ENCODE results near the gene CFAP251. TPM values are rescaled to one million over a fixed set of nuclear protein-coding genes. Genes with fewer than 3 reads are reported as not detected.

CFAP251 gene
- total RNA-seq, 4 donors from 2014 or later: 0.30 to 6.2 (median 3.4) TPM

DNA sequence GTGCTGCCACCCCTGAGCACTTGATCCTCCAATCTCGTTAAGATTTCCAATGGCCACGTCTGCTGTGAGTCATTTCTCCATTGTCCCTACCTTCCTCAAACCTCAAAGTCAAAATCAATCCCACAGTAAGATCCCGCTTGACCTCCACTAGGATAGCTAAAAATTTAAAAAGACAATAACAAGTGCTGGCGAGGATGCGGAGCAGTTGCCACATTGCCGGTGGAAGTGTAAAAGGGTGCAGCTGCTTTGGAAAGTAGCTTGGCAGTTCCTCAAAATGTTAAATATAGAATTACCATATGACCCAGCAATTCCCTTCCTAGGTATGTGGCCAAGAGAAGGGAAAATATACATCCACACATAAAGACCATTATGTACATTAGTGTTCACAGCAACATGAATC lies 93.8 kb downstream of the CFAP251 start:
- 83 to 95% methylated on average over 6 of the region's 6 CpGs for WGBS, 2 donors

DNA sequence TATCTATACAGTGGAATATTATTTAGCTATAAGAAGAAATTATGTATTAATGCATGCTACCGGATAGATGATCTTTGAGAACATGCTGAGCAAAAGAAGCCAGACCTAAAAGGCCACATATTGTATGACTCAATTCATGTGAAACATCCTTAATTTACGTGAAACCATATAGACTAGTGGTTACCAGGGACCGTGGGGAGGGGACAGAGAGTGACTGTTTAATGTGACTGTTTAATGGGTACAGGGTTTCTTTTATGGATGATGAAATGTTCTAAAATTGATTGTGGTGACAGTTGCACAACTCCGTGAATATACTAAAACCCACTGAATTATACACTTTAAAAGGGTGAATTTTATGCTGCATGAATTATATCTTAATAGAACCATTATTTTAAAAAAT lies 94.7 kb downstream of the CFAP251 start:
- H3K4me3 ChIP-seq (ENCODE audit: low read depth, poor library complexity, severe bottlenecking): no peak overlapping the region
- intact Hi-C loops (cut with DNase I; ENCODE audit: low total_unique reads): no loop called here
- WGBS, 2 donors: 85 to 87% methylated on average over 4 of the region's 4 CpGs
- TF ChIP-seq, protein P1, sequence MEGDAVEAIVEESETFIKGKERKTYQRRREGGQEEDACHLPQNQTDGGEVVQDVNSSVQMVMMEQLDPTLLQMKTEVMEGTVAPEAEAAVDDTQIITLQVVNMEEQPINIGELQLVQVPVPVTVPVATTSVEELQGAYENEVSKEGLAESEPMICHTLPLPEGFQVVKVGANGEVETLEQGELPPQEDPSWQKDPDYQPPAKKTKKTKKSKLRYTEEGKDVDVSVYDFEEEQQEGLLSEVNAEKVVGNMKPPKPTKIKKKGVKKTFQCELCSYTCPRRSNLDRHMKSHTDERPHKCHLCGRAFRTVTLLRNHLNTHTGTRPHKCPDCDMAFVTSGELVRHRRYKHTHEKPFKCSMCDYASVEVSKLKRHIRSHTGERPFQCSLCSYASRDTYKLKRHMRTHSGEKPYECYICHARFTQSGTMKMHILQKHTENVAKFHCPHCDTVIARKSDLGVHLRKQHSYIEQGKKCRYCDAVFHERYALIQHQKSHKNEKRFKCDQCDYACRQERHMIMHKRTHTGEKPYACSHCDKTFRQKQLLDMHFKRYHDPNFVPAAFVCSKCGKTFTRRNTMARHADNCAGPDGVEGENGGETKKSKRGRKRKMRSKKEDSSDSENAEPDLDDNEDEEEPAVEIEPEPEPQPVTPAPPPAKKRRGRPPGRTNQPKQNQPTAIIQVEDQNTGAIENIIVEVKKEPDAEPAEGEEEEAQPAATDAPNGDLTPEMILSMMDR (IDR thresholded peaks at IDR 0.05): no peak
- TF ChIP-seq POLR2A (IDR thresholded peaks at IDR 0.05): no peak
- DNase-seq (ENCODE audit: low spot score in 2 of 2): no peak

More for the DNA sequence above, 93.8 kb downstream of the CFAP251 start:
- DNase-seq (ENCODE audit: low spot score in 2 of 2): no peak
- TF ChIP-seq, protein P1 (IDR thresholded peaks at IDR 0.05): no peak
- no peak for TF ChIP-seq POLR2A (IDR thresholded peaks at IDR 0.05)
- intact Hi-C loops (cut with DNase I; ENCODE audit: low total_unique reads): no loop called here
- H3K4me3 ChIP-seq (ENCODE audit: low read depth, poor library complexity, severe bottlenecking): no peak overlapping the region

DNA sequence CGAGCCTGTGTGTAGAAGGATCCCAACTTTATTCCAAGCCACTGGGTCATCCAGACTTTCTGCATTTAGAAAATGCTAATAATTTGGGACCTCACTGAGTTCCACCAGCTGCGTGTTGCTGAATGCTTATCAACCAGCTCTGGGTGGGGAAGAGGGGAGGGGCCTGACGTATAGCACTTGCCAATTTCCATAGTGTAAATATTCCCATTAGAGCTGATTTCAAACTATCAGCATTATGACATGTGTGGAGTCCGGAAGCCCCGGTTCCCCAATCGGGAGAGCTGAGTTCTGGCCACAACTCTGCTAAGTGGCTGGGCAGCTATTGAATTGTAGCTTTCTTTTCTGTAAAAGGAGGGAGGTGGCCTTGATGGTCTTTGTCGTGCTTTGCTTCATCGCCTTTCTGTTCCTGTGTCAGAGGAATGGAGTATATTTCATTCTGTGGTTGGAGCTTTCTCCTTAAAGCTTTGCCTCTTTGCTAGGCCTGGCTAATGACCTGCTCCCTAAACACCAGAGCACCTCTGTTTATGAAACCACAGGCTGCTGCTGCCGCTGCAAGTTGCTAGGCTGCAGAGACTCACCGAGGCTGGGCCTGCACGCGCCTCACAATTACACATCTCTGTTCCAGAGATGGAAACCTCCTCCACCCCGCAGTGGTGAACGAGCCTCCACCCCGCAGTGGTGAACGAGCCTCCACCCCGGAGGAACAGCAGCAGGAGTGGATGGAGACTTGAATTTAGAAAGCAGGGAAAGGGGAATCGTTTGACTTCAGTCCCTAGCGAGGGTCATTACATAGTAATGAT lies 95.6 kb downstream of the CFAP251 start:
- 87 to 90% methylated on average over 19 of the region's 19 CpGs for WGBS, 2 donors
- no peak for DNase-seq (ENCODE audit: low spot score in 2 of 2)
- TF ChIP-seq, protein P1 (IDR thresholded peaks at IDR 0.05): no peak
- TF ChIP-seq POLR2A (IDR thresholded peaks at IDR 0.05): no peak
- intact Hi-C loops (cut with DNase I; ENCODE audit: low total_unique reads): no loop called here
- no peak overlapping the region for H3K4me3 ChIP-seq (ENCODE audit: low read depth, poor library complexity, severe bottlenecking)

GRCh38 chr12:122014781-122015180 lies 96.4 kb downstream of the CFAP251 start:
- no peak overlapping the region for H3K4me3 ChIP-seq (ENCODE audit: low read depth, poor library complexity, severe bottlenecking)
- intact Hi-C loops (cut with DNase I; ENCODE audit: low total_unique reads): no loop called here
- 89 to 91% methylated on average over 5 of the region's 5 CpGs for WGBS, 2 donors
- no peak for DNase-seq (ENCODE audit: low spot score in 2 of 2)
- TF ChIP-seq, protein P1 (IDR thresholded peaks at IDR 0.05): no peak
- TF ChIP-seq POLR2A (IDR thresholded peaks at IDR 0.05): no peak

DNA sequence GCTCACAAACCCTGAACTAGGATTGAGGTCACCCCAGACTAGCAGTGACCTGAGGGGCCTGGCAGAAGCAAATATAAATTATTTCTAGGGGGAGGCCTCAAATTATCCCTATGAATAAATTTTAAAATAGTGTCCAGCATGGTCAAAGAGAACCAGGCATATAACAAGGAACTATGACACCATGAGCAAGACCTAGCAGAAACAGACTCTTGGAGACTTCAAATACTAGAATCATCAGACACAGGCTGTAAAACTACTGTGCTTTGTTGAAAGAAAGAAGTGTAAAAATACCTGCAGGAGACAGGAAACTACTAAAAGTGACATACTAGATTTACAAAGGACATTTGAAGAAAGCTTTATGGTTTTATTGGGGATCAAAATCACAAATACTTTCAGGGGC lies 100.1 kb downstream of the CFAP251 start:
- no peak overlapping the region for H3K4me3 ChIP-seq (ENCODE audit: low read depth, poor library complexity, severe bottlenecking)
- TF ChIP-seq, protein P1 (IDR thresholded peaks at IDR 0.05): no peak
- no peak for TF ChIP-seq POLR2A (IDR thresholded peaks at IDR 0.05)
- intact Hi-C loops (cut with DNase I; ENCODE audit: low total_unique reads): no loop called here
- DNase-seq (ENCODE audit: low spot score in 2 of 2): no peak

GRCh38 chr12:122018937-122019336 lies 100.5 kb downstream of the CFAP251 start:
- no peak for DNase-seq (ENCODE audit: low spot score in 2 of 2)
- WGBS, 2 donors: 91 to 92% methylated on average over 4 of the region's 4 CpGs
- TF ChIP-seq, protein P1 (IDR thresholded peaks at IDR 0.05): no peak
- TF ChIP-seq POLR2A (IDR thresholded peaks at IDR 0.05): no peak
- no peak overlapping the region for H3K4me3 ChIP-seq (ENCODE audit: low read depth, poor library complexity, severe bottlenecking)
- intact Hi-C loops (cut with DNase I; ENCODE audit: low total_unique reads): no loop called here

Data from lower leg skin (tissue), 4 donors.